A549 (cell line): Measurements from ENCODE around the gene BPIFB3. TPM values are rescaled to one million over a fixed set of nuclear protein-coding genes. Genes with fewer than 3 reads are reported as not detected.

Source experiments
- ATAC-seq, 2 experiments: fragments of 200-7000 bp in 1 of 2; fragments of >200 bp in 1 of 2; cut with Nextera tagmentation in 1 of 2; cut with Tn5 transposase in 1 of 2; 3 replicates each; pipeline versions ENCODE4 v1.8.0 to v1.9.1; 2018 to 2020; ENCODE audit warnings: mild to moderate bottlenecking in 1 of 2, moderate library complexity in 1 of 2
- CTCF ChIA-PET: fragments of 300-600 bp; sonication (Branson Sonifier 250); formaldehyde crosslinking; extraction: SDS; loops from one replicate; lab custom pipeline; 2021; ENCODE audit warnings: antibody characterized with exemption, inconsistent platforms; lab: Yijun Ruan, JAX
- POLR2A ChIA-PET: fragments of 350-600 bp; formaldehyde crosslinking; extraction: SDS; loops from one replicate; lab custom pipeline; 2021; ENCODE audit warnings: antibody characterized with exemption, inconsistent platforms; lab: Yijun Ruan, JAX
- DNase-seq, 2 experiments: peaks; one replicate each; pipeline versions ENCODE4 v3.0.0 to v3.0.0-alpha.2; 2011 to 2016; ENCODE audit warnings: low read depth in 1 of 2, low spot score in 1 of 2
- FAIRE-seq: peaks from 2 replicates; lab custom pipeline; 2011; peaks lifted over from hg19 to GRCh38; lab: Jason Lieb, UNC
- H3K27ac ChIP-seq, 2 experiments: fragments of >200 bp; sonication (Bioruptor Twin); formaldehyde crosslinking; 3 replicates each; pipeline ENCODE4 v1.5.1; 2016 to 2017
- H3K4me1 ChIP-seq: fragments of >200 bp; sonication (Bioruptor Twin); formaldehyde crosslinking; 3 replicates; pipeline ENCODE4 v1.6.1; 2016
- H3K4me2 ChIP-seq: fragments of >200 bp; sonication (Bioruptor Twin); formaldehyde crosslinking; 3 replicates; pipeline ENCODE4 v1.6.1; 2016
- H3K4me3 ChIP-seq: fragments of >200 bp; sonication (Bioruptor Twin); formaldehyde crosslinking; 3 replicates; pipeline ENCODE4 v1.5.1; 2016
- H3K9me3 ChIP-seq: fragments of >200 bp; sonication (Bioruptor Twin); formaldehyde crosslinking; 3 replicates; pipeline ENCODE4 v1.6.1; 2016
- ATOH8 ChIP-seq: fragments of 250-450 bp; sonication (Bioruptor Pico); IDR thresholded peaks from 2 replicates; pipeline ENCODE4 v1.5.0; 2020; ENCODE audit warnings: low read depth, mild to moderate bottlenecking, moderate library complexity
- BCL3 ChIP-seq: fragments of >200 bp; sonication (Bioruptor Twin); formaldehyde crosslinking; IDR thresholded peaks from 3 replicates; pipeline ENCODE4 v1.6.1; 2016
- BHLHE40 ChIP-seq: IDR thresholded peaks from 2 replicates; pipeline ENCODE4 v1.6.1; 2012; ENCODE audit warnings: low read depth, low read length, inconsistent platforms
- CHD2 ChIP-seq: fragments of 150-350 bp; IDR thresholded peaks from 2 replicates; pipeline ENCODE4 v1.6.1; 2014; ENCODE audit warnings: low read length; ENCODE audit not compliant: partially characterized antibody
- CHD4 ChIP-seq: fragments of 200-600 bp; sonication (generic); IDR thresholded peaks from 2 replicates; pipeline ENCODE4 v1.6.1; 2016; ENCODE audit warnings: antibody characterized with exemption, mild to moderate bottlenecking, borderline replicate concordance
- CTCF ChIP-seq: fragments of >200 bp; sonication (Bioruptor Twin); formaldehyde crosslinking; IDR thresholded peaks from 3 replicates; pipeline ENCODE4 v1.5.1; 2016
- E2F6 ChIP-seq: IDR thresholded peaks from 2 replicates; pipeline ENCODE4 v1.6.1; 2012; ENCODE audit warnings: low read depth, borderline replicate concordance
- EHF ChIP-seq: fragments of 250-450 bp; sonication (Bioruptor Pico); IDR thresholded peaks from 2 replicates; pipeline ENCODE4 v1.5.0; 2020; ENCODE audit warnings: mild to moderate bottlenecking
- EHMT2 ChIP-seq: fragments of 200-600 bp; sonication (generic); IDR thresholded peaks from 2 replicates; pipeline ENCODE4 v1.6.1; 2016; ENCODE audit warnings: antibody characterized with exemption, low read depth, mild to moderate bottlenecking, moderate library complexity
- HES2 ChIP-seq: fragments of >200 bp; sonication (Bioruptor Twin); formaldehyde crosslinking; IDR thresholded peaks from 2 replicates; pipeline ENCODE4 v1.6.1; 2016
- HOXB13 ChIP-seq: fragments of 250-450 bp; sonication (Bioruptor Pico); IDR thresholded peaks from 2 replicates; pipeline ENCODE4 v1.5.0; 2020; ENCODE audit warnings: low read depth, mild to moderate bottlenecking, moderate library complexity
- KDM1A ChIP-seq: fragments of 200-600 bp; sonication (generic); IDR thresholded peaks from 2 replicates; pipeline ENCODE4 v1.6.1; 2016; ENCODE audit warnings: low read depth, mild to moderate bottlenecking
- MAFK ChIP-seq: fragments of 450-650 bp; IDR thresholded peaks from 2 replicates; pipeline ENCODE4 v1.6.1; 2014; ENCODE audit not compliant: partially characterized antibody
- MAZ ChIP-seq: fragments of 150-350 bp; IDR thresholded peaks from 2 replicates; pipeline ENCODE4 v1.6.1; 2014; ENCODE audit warnings: antibody characterized with exemption, low read depth, low read length, borderline replicate concordance
- MYC ChIP-seq: IDR thresholded peaks from 2 replicates; pipeline ENCODE4 v1.6.1; 2012; ENCODE audit warnings: mild to moderate bottlenecking, inconsistent platforms, low read length, improper control_type of control experiment, borderline replicate concordance
- NFE2L2 ChIP-seq: fragments of 150-350 bp; conservative IDR thresholded peaks from 2 replicates; pipeline ENCODE4 v1.6.1; 2014; ENCODE audit warnings: low read length
- POLR2AphosphoS2 ChIP-seq: conservative IDR thresholded peaks from 2 replicates; pipeline ENCODE4 v1.6.1; 2012; ENCODE audit warnings: low read length, improper control_type of control experiment, inconsistent platforms
- RARB ChIP-seq: fragments of 250-450 bp; sonication (Bioruptor Pico); IDR thresholded peaks from 2 replicates; pipeline ENCODE4 v1.8.0; 2021; ENCODE audit warnings: mild to moderate bottlenecking, moderate library complexity
- RCOR1 ChIP-seq: fragments of 150-350 bp; IDR thresholded peaks from 2 replicates; pipeline ENCODE4 v1.6.1; 2014; ENCODE audit warnings: antibody characterized with exemption, low read length, low read depth
- RNF2 ChIP-seq: fragments of 200-600 bp; sonication (generic); IDR thresholded peaks from 2 replicates; pipeline ENCODE4 v1.6.1; 2016; ENCODE audit warnings: low read depth, mild to moderate bottlenecking, antibody characterized with exemption, moderate library complexity, borderline replicate concordance
- TFCP2L1 ChIP-seq: fragments of 250-450 bp; sonication (Bioruptor Pico); IDR thresholded peaks from 2 replicates; pipeline ENCODE4 v1.5.0; 2021; ENCODE audit warnings: mild to moderate bottlenecking
- ZFP36 ChIP-seq: fragments of 450-650 bp; IDR thresholded peaks from 2 replicates; pipeline ENCODE4 v1.6.1; 2014; ENCODE audit warnings: borderline replicate concordance; ENCODE audit not compliant: partially characterized antibody
- ZNF302 ChIP-seq: fragments of 250-450 bp; sonication (Bioruptor Pico); IDR thresholded peaks from 2 replicates; pipeline ENCODE4 v1.9.0; 2021; ENCODE audit warnings: inconsistent platforms, mild to moderate bottlenecking, moderate library complexity
- ZSCAN20 ChIP-seq: fragments of 250-450 bp; sonication (Bioruptor Pico); IDR thresholded peaks from 2 replicates; pipeline ENCODE4 v1.8.0; 2022; ENCODE audit warnings: mild to moderate bottlenecking, moderate library complexity
- WGBS: methylation state at CpG from one replicate; pipeline ENCODE4 v1.1.6; 2017; ENCODE audit errors: missing lambda C conversion rate; 5-methylcytosine and 5-hydroxymethylcytosine counted together
- polyA plus RNA-seq, 4 experiments: library from polyadenylated mRNA; depleted of rRNA in 3 of 4; stranded (reverse); fragments of >200 nt; fragmentation: RNase III in 1 of 4; extraction: RNeasy Plus Mini Kit Qiagen cat#74134 plus additional on column Dnase treatment in 1 of 4; gene quantifications; 2 replicates in 3 of 4; 3 replicates in 1 of 4; pipeline ENCODE4 v1.2.3, GENCODE V29; 2011 to 2017

BPIFB3 gene
- polyA plus RNA-seq, 2 of the 4 experiments (the other 2 are of a cell fraction): not detected

GRCh38 chr20:33008336-33009213 lies 45.1 kb upstream of the BPIFB3 start:
- no peak overlapping the region for H3K4me2 ChIP-seq
- POLR2A ChIA-PET: no interaction called here
- H3K4me3 ChIP-seq: no peak overlapping the region
- H3K4me1 ChIP-seq: 0 out of 3 replicates have a peak, but pooled peaks cover 3% of the 10 kb centered on the region
- no peak overlapping the region for H3K27ac ChIP-seq
- DNase-seq (no peak), FAIRE-seq (no peak), ATAC-seq (no peak)
- CTCF ChIA-PET: no interaction called here
- no peaks in the 10 kb centered on the region; the same call in 2 of the 3 replicates for H3K9me3 ChIP-seq
- 62% methylated on average over 21 of the region's 23 CpGs for WGBS
- TF ChIP-seq NFE2L2: no peak
- TF ChIP-seq EHMT2: no peak
- no peak for TF ChIP-seq BHLHE40
- no peak for TF ChIP-seq HES2

GRCh38 chr20:33009214-33010132 lies 44.2 kb upstream of the BPIFB3 start:
- ChIA-PET POLR2A (interaction anchor here (0.6 kb wide), 1 partner anchor 9 kb away, joined by 5 read pairs; no protein-coding TSS in a partner anchor), CTCF (interaction anchor here (0.9 kb wide), 1 partner anchor 11 kb away, joined by 3 read pairs; no protein-coding TSS in a partner anchor)
- Histone ChIP-seq H3K4me3 (no peak overlapping the region), H3K4me1 (0 out of 3 replicates have a peak, but pooled peaks cover 3% of the 10 kb centered on the region), H3K9me3 (no peaks in the 10 kb centered on the region; the same call in 2 of the 3 replicates), H3K27ac (no peak overlapping the region), H3K4me2 (no peak overlapping the region)
- FAIRE-seq (no peak), ATAC-seq (no peak; a peak in 1 of 6 replicates), DNase-seq (no peak)
- TF ChIP-seq POLR2AphosphoS2 (no peak), HOXB13 (CRISPR knock-in tag) (no peak), CHD4 (no peak), ATOH8 (CRISPR knock-in tag) (no peak), CHD2 (no peak), CTCF (no peak), EHF (no peak), MAZ (no peak), ZFP36 (no peak), TFCP2L1 (no peak), KDM1A (no peak), RARB (no peak), MAFK (no peak)
- WGBS: 40% methylated on average over 19 of the region's 19 CpGs

- 41% methylated on average over 5 of the region's 5 CpGs for WGBS
- ChIA-PET CTCF (interaction anchor here (0.9 kb wide), 1 partner anchor 12 kb away, joined by 3 read pairs; no protein-coding TSS in a partner anchor), POLR2A (interaction anchor here (0.6 kb wide), 1 partner anchor 10 kb away, joined by 5 read pairs; no protein-coding TSS in a partner anchor)
- no peak for TF ChIP-seq BCL3
- no peak for TF ChIP-seq ZSCAN20
- TF ChIP-seq MYC: no peak
- no peak for TF ChIP-seq RNF2
- no peak for TF ChIP-seq ZNF302
- no peak for TF ChIP-seq E2F6
- TF ChIP-seq CHD2: no peak
- no peak for TF ChIP-seq RCOR1
- no peak for TF ChIP-seq HES2
Observed at GRCh38 chr20:33010133-33010504, 43.6 kb upstream of the BPIFB3 start.

More at GRCh38 chr20:33010133-33010504, 43.6 kb upstream of the BPIFB3 start:
- no peak for DNase-seq
- 0 out of 3 replicates have a peak, but pooled peaks cover 3% of the 10 kb centered on the region for H3K4me1 ChIP-seq
- ATAC-seq: no peak
- no peaks in the 10 kb centered on the region; the same call in 2 of the 3 replicates for H3K9me3 ChIP-seq
- H3K4me2 ChIP-seq: no peak overlapping the region
- no peak for FAIRE-seq
- no peak overlapping the region for H3K4me3 ChIP-seq
- H3K27ac ChIP-seq: no peak overlapping the region
